Liver (tissue), 9 donors: ENCODE results near the gene ERVMER34-1. TPM values are rescaled to one million over a fixed set of nuclear protein-coding genes. Genes with fewer than 3 reads are reported as not detected.

Experiments used
- DNase-seq: peaks from one replicate; pipeline ENCODE4 v3.0.0-alpha.2; 2017; ENCODE audit warnings: low spot score
- H3K27ac ChIP-seq, 2 donors: one replicate each; pipeline ENCODE4 v1.7.0; 2013; ENCODE audit warnings: inconsistent platforms in 2 of 2, low read length in 2 of 2, control low read depth in 1 of 2, low read depth in 1 of 2, mild to moderate bottlenecking in 1 of 2
- H3K27me3 ChIP-seq, 4 donors: one replicate each; pipeline versions ENCODE4 v1.6.1 to v1.7.0; 2013; ENCODE audit warnings: low read length in 3 of 4, inconsistent platforms in 1 of 4, mild to moderate bottlenecking in 1 of 4, moderate library complexity in 1 of 4; ENCODE audit not compliant: control insufficient read depth in 4 of 4, insufficient read depth in 4 of 4
- H3K36me3 ChIP-seq, 4 donors: one replicate each; pipeline versions ENCODE4 v1.6.1 to v1.7.0; 2013; ENCODE audit warnings: low read length in 3 of 4, mild to moderate bottlenecking in 3 of 4, low read depth in 1 of 4, moderate library complexity in 1 of 4; ENCODE audit not compliant: control insufficient read depth in 4 of 4, insufficient read depth in 3 of 4
- H3K4me1 ChIP-seq, 4 donors: one replicate each; pipeline versions ENCODE4 v1.6.1 to v1.7.0; 2013; ENCODE audit warnings: low read length in 3 of 4, mild to moderate bottlenecking in 3 of 4, moderate library complexity in 1 of 4; ENCODE audit not compliant: control insufficient read depth in 4 of 4, insufficient read depth in 4 of 4
- H3K4me3 ChIP-seq, 3 donors: one replicate each; pipeline versions ENCODE4 v1.6.1 to v1.7.0; 2013; ENCODE audit warnings: low read length in 3 of 3, control low read depth in 1 of 3, low read depth in 1 of 3, mild to moderate bottlenecking in 1 of 3
- H3K9ac ChIP-seq, 2 donors: one replicate each; pipeline ENCODE4 v1.7.0; 2013; ENCODE audit warnings: low read length in 2 of 2, mild to moderate bottlenecking in 2 of 2, moderate library complexity in 2 of 2, control low read depth in 1 of 2, low read depth in 1 of 2
- H3K9me3 ChIP-seq, 4 donors: one replicate each; pipeline versions ENCODE4 v1.6.1 to v1.7.0; 2013; ENCODE audit warnings: low read length in 3 of 4; ENCODE audit not compliant: control insufficient read depth in 4 of 4
- ATF3 ChIP-seq: IDR thresholded peaks from 2 replicates; pipeline ENCODE4 v1.6.1; 2016; ENCODE audit warnings: antibody characterized with exemption
- CTCF ChIP-seq: fragments of 150-350 bp; IDR thresholded peaks from 2 replicates; pipeline ENCODE4 v1.5.1; 2017; ENCODE audit warnings: improper control_type of control experiment, low read depth, low read length; ENCODE audit not compliant: missing input control
- EGR1 ChIP-seq, 2 donors: IDR thresholded peaks; 2 replicates each; pipeline ENCODE4 v1.6.1; 2016 to 2018; ENCODE audit warnings: antibody characterized with exemption in 2 of 2, low read depth in 2 of 2
- FOXA1 ChIP-seq: IDR thresholded peaks from 2 replicates; pipeline ENCODE4 v1.6.1; 2016; ENCODE audit warnings: antibody characterized with exemption
- FOXA2 ChIP-seq: IDR thresholded peaks from 2 replicates; pipeline ENCODE4 v1.6.1; 2016; ENCODE audit warnings: antibody characterized with exemption
- GABPA ChIP-seq, 2 donors: IDR thresholded peaks in 1 of 2; conservative IDR thresholded peaks in 1 of 2; 2 replicates each; pipeline ENCODE4 v1.6.1; 2016; ENCODE audit warnings: antibody characterized with exemption in 2 of 2, mild to moderate bottlenecking in 1 of 2, moderate library complexity in 1 of 2
- HNF4A ChIP-seq, 2 donors: conservative IDR thresholded peaks; 2 replicates each; pipeline ENCODE4 v1.6.1; 2016; ENCODE audit warnings: antibody characterized with exemption in 2 of 2, mild to moderate bottlenecking in 2 of 2
- HNF4G ChIP-seq: IDR thresholded peaks from 2 replicates; pipeline ENCODE4 v1.6.1; 2016; ENCODE audit warnings: antibody characterized with exemption
- JUND ChIP-seq, 2 donors: IDR thresholded peaks; 2 replicates each; pipeline ENCODE4 v1.6.1; 2016; ENCODE audit warnings: antibody characterized with exemption in 2 of 2
- MAX ChIP-seq: IDR thresholded peaks from 2 replicates; pipeline ENCODE4 v1.6.1; 2016; ENCODE audit warnings: antibody characterized with exemption
- NR2F2 ChIP-seq: IDR thresholded peaks from 2 replicates; pipeline ENCODE4 v1.6.1; 2016; ENCODE audit warnings: antibody characterized with exemption
- RAD21 ChIP-seq, 2 donors: IDR thresholded peaks; 2 replicates each; pipeline ENCODE4 v1.6.1; 2016; ENCODE audit warnings: antibody characterized with exemption in 2 of 2, mild to moderate bottlenecking in 2 of 2
- REST ChIP-seq: IDR thresholded peaks from 2 replicates; pipeline ENCODE4 v1.6.1; 2016; ENCODE audit warnings: antibody characterized with exemption, mild to moderate bottlenecking
- RXRA ChIP-seq, 2 donors: IDR thresholded peaks; 2 replicates each; pipeline ENCODE4 v1.6.1; 2017 to 2018; ENCODE audit warnings: antibody characterized with exemption in 2 of 2, mild to moderate bottlenecking in 1 of 2
- SP1 ChIP-seq: IDR thresholded peaks from 2 replicates; pipeline ENCODE4 v1.6.1; 2018; ENCODE audit warnings: antibody characterized with exemption, mild to moderate bottlenecking
- TAF1 ChIP-seq: conservative IDR thresholded peaks from 2 replicates; pipeline ENCODE4 v1.6.1; 2016; ENCODE audit warnings: antibody characterized with exemption, mild to moderate bottlenecking
- YY1 ChIP-seq: IDR thresholded peaks from 2 replicates; pipeline ENCODE4 v1.6.1; 2016; ENCODE audit warnings: antibody characterized with exemption, mild to moderate bottlenecking
- ZBTB33 ChIP-seq: IDR thresholded peaks from 2 replicates; pipeline ENCODE4 v1.6.1; 2016; ENCODE audit warnings: antibody characterized with exemption
- WGBS: extraction: QIAGEN DNeasy Blood & Tissue Kit; methylation state at CpG from one replicate; pipeline ENCODE4 v1.1.7; 2013; 5-methylcytosine and 5-hydroxymethylcytosine counted together
- polyA plus RNA-seq, 2 donors: library from polyadenylated mRNA; stranded (reverse) in 1 of 2; unstranded in 1 of 2; fragments of 200-250 nt in 1 of 2; fragments of >200 nt in 1 of 2; fragmentation: Nextera tagmentation in 1 of 2; extraction: Ambion mirVana in 1 of 2; gene quantifications; one replicate each; pipeline versions ENCODE4 v1.2.1 to v1.2.3, GENCODE V29; 2013 to 2015
- total RNA-seq, 2 donors: library from RNA; depleted of rRNA; stranded (reverse); fragments of >200 nt; gene quantifications; one replicate each; pipeline ENCODE4 v1.2.3, GENCODE V29; 2014
- donor health status: healthy.
- donor health status: healthy.
- donor health status: healthy.
- donor health status: healthy.
- donor health status: healthy.

ERVMER34-1 gene
- total and polyA plus RNA-seq, 4 donors: under 0.01 to 0.08 (median 0.02) TPM; not detected in 1

GRCh38 chr4:52715255-52715897 is 35.8 kb downstream of the ERVMER34-1 start:
- no peak overlapping the region for H3K4me3 ChIP-seq
- H3K27ac ChIP-seq: no peak overlapping the region

More at GRCh38 chr4:52715255-52715897, 35.8 kb downstream of the ERVMER34-1 start:
- TF ChIP-seq FOXA2: no peak
- no peak for TF ChIP-seq NR2F2
- no peak for TF ChIP-seq SP1
- TF ChIP-seq FOXA1: no peak
- TF ChIP-seq GABPA (IDR thresholded peaks at IDR 0.05 in 1 of 2, conservative IDR thresholded peaks at IDR 0.05 in 1 of 2): no peak
- no peak for TF ChIP-seq RXRA (IDR thresholded peaks at IDR 0.05)
- no peak for TF ChIP-seq JUND (IDR thresholded peaks at IDR 0.05)
- no peak for TF ChIP-seq HNF4A (conservative IDR thresholded peaks at IDR 0.05)
- TF ChIP-seq HNF4G: no peak
- no peak for TF ChIP-seq REST
- TF ChIP-seq YY1: no peak
- no peak for TF ChIP-seq ZBTB33
- no peak for TF ChIP-seq TAF1
- TF ChIP-seq EGR1 (IDR thresholded peaks at IDR 0.05; ENCODE audit: low read depth in 2 of 2): no peak
- TF ChIP-seq RAD21 (IDR thresholded peaks at IDR 0.05): no peak
- no peak for TF ChIP-seq CTCF
- no peak for TF ChIP-seq ATF3
- no peak for TF ChIP-seq MAX
- no peak for DNase-seq
- peaks cover 0 to 6% (median 2%) of the 10 kb centered on the region in 4 donors for H3K36me3 ChIP-seq
- H3K9me3 ChIP-seq: no peaks in the 10 kb centered on the region
- WGBS: 96% methylated on average over 7 of the region's 7 CpGs
- peaks cover 2 to 9% (median 6%) of the 10 kb centered on the region in 4 donors for H3K4me1 ChIP-seq
- no peak overlapping the region for H3K9ac ChIP-seq
- no peaks in the 10 kb centered on the region for H3K27me3 ChIP-seq
